HEK293T (cell line): ENCODE measurements around the gene MYH1.

Experiments used
- ARNT ChIP-seq: fragments of 450-650 bp; IDR thresholded peaks from 2 replicates; pipeline ENCODE4 v1.6.1; 2017; ENCODE audit warnings: mild to moderate bottlenecking
- ELF4 ChIP-seq: fragments of 450-650 bp; IDR thresholded peaks from 2 replicates; pipeline ENCODE4 v1.6.1; 2017; ENCODE audit warnings: antibody characterized with exemption
- FOXK2 ChIP-seq: fragments of 450-650 bp; IDR thresholded peaks from 2 replicates; pipeline ENCODE4 v1.6.1; 2016; ENCODE audit warnings: mild to moderate bottlenecking

GRCh38 chr17:10492004-10492403 is 26.3 kb downstream of the MYH1 start:
- TF ChIP-seq FOXK2 (no peak), ELF4 (no peak), ARNT (no peak)
